Transverse colon (tissue), 4 donors: ENCODE data around the gene METTL18. TPM values are rescaled to one million over a fixed set of nuclear protein-coding genes. Genes with fewer than 3 reads are reported as not detected.

ENCODE experiments used
- DNase-seq: peaks from one replicate; pipeline ENCODE4 v3.0.0-alpha.2; 2019
- H3K27ac ChIP-seq, 4 donors: fragments of 200-600 bp; sonication (generic); 2 replicates each; pipeline ENCODE4 v1.5.1; 2016 to 2018; ENCODE audit warnings: inconsistent platforms in 4 of 4
- H3K27me3 ChIP-seq: fragments of 200-600 bp; sonication (generic); 2 replicates; pipeline ENCODE4 v1.5.1; 2017; ENCODE audit warnings: inconsistent platforms
- H3K36me3 ChIP-seq, 4 donors: fragments of 200-600 bp; sonication (generic); 2 replicates each; pipeline ENCODE4 v1.5.1; 2017 to 2019; ENCODE audit warnings: inconsistent platforms in 4 of 4
- H3K4me1 ChIP-seq, 4 donors: fragments of 200-600 bp; sonication (generic); 2 replicates each; pipeline ENCODE4 v1.5.1; 2017 to 2020; ENCODE audit warnings: inconsistent platforms in 4 of 4
- H3K4me3 ChIP-seq, 4 donors: fragments of 200-600 bp; sonication (generic); 1 replicate in 1 of 4; 2 replicates in 3 of 4; pipeline versions ENCODE4 v1.5.1 to v1.6.1; 2017 to 2019; ENCODE audit warnings: inconsistent platforms in 4 of 4
- H3K9me3 ChIP-seq, 2 donors: fragments of 200-600 bp; sonication (generic); 2 replicates each; pipeline ENCODE4 v1.5.1; 2017 to 2019; ENCODE audit warnings: inconsistent platforms in 2 of 2
- EP300 ChIP-seq: sonication (generic); formaldehyde crosslinking; IDR thresholded peaks from one replicate; pipeline ENCODE4 v1.6.1; 2017; ENCODE audit warnings: antibody characterized with exemption, low read depth
- POLR2A ChIP-seq: fragments of 450-650 bp; IDR thresholded peaks from one replicate; pipeline ENCODE4 v1.6.1; 2016; ENCODE audit warnings: antibody characterized with exemption, mild to moderate bottlenecking, moderate library complexity
- POLR2AphosphoS5 ChIP-seq, 3 donors: sonication (generic); formaldehyde crosslinking; IDR thresholded peaks; one replicate each; pipeline ENCODE4 v1.6.1; 2016; ENCODE audit warnings: antibody characterized with exemption in 3 of 3
- WGBS, 2 donors: methylation state at CpG; one replicate each; pipeline ENCODE4 v1.1.5; 2018; ENCODE audit warnings: low coverage in 1 of 2; 5-methylcytosine and 5-hydroxymethylcytosine counted together
- in situ Hi-C, 4 donors: fragments of 200-750 bp; cut with MboI; loops; one replicate each; pipeline versions ENCODE4 v1.15.0 to v1.15.1; 2017; ENCODE audit warnings: low sequenced_read_pairs in 3 of 4, low pct_ligation_motif_present in 1 of 4, low pct_unique_long_range_greater_than_20kb in 1 of 4
- intact Hi-C: fragments of 100-400 bp; cut with DNase I; formaldehyde crosslinking; loops from one replicate; pipeline ENCODE4 v1.15.1; 2023; ENCODE audit warnings: low total_unique reads
- total RNA-seq, 4 donors: library from RNA; depleted of rRNA; stranded (reverse); fragments of >200 nt; gene quantifications; one replicate each; pipeline ENCODE4 v1.1.0, GENCODE V29; 2016
- TF ChIP-seq, protein P1 (sequence below), 5 experiments: fragments of 200-600 bp in 3 of 5; fragments of 450-650 bp in 2 of 5; sonication (generic) in 3 of 5; IDR thresholded peaks; 1 replicate in 2 of 5; 2 replicates in 3 of 5; pipeline ENCODE4 v1.5.1; 2016 to 2017; ENCODE audit warnings: antibody characterized with exemption in 5 of 5, inconsistent platforms in 3 of 5, mild to moderate bottlenecking in 2 of 5, moderate library complexity in 1 of 5

The METTL18 gene
- total RNA-seq, 4 donors from 2014 or later, result 6.3 to 6.8 TPM; not detected in 2

DNA sequence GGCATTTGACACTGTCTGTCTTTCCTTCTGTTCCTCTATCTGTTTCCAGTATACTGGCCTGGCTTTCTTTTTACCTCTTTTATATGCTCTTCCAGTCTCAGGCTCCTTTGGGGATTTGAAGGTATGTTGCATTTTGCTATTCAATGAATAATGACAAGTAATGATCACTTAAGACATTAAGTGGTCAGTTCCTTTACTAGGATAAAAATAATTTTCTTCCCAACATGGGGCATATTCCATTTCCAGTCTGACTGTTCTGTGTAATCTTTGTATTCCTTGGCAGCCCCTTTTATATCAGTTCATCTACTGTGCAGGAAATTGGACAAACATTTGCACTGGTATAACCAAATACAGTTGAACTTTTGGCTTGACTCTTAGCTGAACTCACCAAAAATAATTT lies 15.6 kb downstream of the METTL18 start:
- no peak for DNase-seq
- in situ Hi-C loops, result no loop called here
- no peak for TF ChIP-seq POLR2A
- TF ChIP-seq, protein P1, sequence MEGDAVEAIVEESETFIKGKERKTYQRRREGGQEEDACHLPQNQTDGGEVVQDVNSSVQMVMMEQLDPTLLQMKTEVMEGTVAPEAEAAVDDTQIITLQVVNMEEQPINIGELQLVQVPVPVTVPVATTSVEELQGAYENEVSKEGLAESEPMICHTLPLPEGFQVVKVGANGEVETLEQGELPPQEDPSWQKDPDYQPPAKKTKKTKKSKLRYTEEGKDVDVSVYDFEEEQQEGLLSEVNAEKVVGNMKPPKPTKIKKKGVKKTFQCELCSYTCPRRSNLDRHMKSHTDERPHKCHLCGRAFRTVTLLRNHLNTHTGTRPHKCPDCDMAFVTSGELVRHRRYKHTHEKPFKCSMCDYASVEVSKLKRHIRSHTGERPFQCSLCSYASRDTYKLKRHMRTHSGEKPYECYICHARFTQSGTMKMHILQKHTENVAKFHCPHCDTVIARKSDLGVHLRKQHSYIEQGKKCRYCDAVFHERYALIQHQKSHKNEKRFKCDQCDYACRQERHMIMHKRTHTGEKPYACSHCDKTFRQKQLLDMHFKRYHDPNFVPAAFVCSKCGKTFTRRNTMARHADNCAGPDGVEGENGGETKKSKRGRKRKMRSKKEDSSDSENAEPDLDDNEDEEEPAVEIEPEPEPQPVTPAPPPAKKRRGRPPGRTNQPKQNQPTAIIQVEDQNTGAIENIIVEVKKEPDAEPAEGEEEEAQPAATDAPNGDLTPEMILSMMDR (IDR thresholded peaks at IDR 0.05), result no peak

DNA sequence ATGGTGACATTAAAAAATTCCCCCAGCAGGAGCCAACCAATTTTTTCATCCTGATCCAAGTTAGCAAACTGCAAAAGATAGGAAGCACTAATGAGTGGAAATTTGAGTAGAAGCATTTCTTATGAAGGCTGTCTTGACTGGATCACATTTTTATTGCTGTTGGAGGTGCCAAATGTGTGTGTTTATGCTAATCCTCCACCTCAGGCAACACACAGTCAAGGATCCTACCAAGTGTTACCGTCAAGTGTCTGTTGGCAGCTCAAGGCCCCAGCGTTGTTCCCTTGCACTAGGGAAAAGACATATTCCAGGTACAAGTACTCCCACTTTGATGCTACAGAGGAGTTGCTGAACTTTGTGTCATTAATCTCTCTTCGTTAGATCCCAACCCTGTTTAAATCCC lies 18.3 kb downstream of the METTL18 start:
- WGBS, 2 donors, result 73% methylated on average over 3 of the region's 3 CpGs; no CpG with 5 or more reads in 1 of the 2 donors
- intact Hi-C loops, result no loop called here
- H3K9me3 ChIP-seq, result no peaks in the 10 kb centered on the region
- H3K4me1 ChIP-seq, result no peaks in the 10 kb centered on the region
- H3K27me3 ChIP-seq, result no peaks in the 10 kb centered on the region
- no peaks in the 10 kb centered on the region for H3K36me3 ChIP-seq
- in situ Hi-C loops, result no loop called here
- no peak for DNase-seq
- no peak for TF ChIP-seq POLR2A
- TF ChIP-seq, protein P1 (IDR thresholded peaks at IDR 0.05), result no peak
- no peak for TF ChIP-seq EP300
- TF ChIP-seq POLR2AphosphoS5 (IDR thresholded peaks at IDR 0.05), result no peak
- H3K27ac ChIP-seq, result no peak overlapping the region
- H3K4me3 ChIP-seq, result no peak overlapping the region

More for the DNA sequence above, 15.6 kb downstream of the METTL18 start:
- no peaks in the 10 kb centered on the region for H3K36me3 ChIP-seq
- no peaks in the 10 kb centered on the region for H3K27me3 ChIP-seq
- H3K4me1 ChIP-seq, result no peaks in the 10 kb centered on the region
- H3K27ac ChIP-seq, result no peak overlapping the region
- H3K9me3 ChIP-seq, result no peaks in the 10 kb centered on the region
- H3K4me3 ChIP-seq, result no peak overlapping the region
- intact Hi-C loops, result no loop called here

DNA sequence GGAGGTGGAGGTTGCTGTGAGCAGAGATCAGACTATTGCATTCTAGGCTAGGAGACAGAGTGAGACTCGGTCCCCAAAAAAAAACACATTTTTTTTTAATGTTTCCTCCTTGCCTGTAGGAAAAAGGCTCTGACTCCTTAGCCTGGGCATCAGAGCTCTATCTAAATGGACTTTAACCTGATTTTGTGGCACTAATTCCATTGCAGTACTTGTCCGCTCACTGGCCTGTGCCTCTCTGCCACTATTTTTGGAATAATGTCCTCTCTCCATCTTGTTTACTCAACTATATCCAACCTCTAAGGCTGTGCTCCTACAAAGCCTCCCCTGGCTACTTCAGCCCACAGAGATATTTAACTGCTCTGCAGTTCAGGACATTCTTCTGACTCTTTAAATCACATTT lies 26.5 kb downstream of the METTL18 start:
- H3K36me3 ChIP-seq, result no peaks in the 10 kb centered on the region
- H3K9me3 ChIP-seq, result no peaks in the 10 kb centered on the region
- H3K27ac ChIP-seq, result no peak overlapping the region
- TF ChIP-seq EP300 (no peak), POLR2A (no peak), POLR2AphosphoS5 (IDR thresholded peaks at IDR 0.05) (no peak)
- TF ChIP-seq, protein P1 (IDR thresholded peaks at IDR 0.05), result no peak
- H3K27me3 ChIP-seq, result no peaks in the 10 kb centered on the region
- intact Hi-C loops (no loop called here), in situ Hi-C loops (no loop called here)
- no peak for DNase-seq
- H3K4me3 ChIP-seq, result no peak overlapping the region
- peaks cover 0 to 21% (median 4%) of the 10 kb centered on the region in 4 donors for H3K4me1 ChIP-seq
- 76 to 100% methylated on average over 1 to 2 of the region's 2 CpGs for WGBS, 2 donors

DNA sequence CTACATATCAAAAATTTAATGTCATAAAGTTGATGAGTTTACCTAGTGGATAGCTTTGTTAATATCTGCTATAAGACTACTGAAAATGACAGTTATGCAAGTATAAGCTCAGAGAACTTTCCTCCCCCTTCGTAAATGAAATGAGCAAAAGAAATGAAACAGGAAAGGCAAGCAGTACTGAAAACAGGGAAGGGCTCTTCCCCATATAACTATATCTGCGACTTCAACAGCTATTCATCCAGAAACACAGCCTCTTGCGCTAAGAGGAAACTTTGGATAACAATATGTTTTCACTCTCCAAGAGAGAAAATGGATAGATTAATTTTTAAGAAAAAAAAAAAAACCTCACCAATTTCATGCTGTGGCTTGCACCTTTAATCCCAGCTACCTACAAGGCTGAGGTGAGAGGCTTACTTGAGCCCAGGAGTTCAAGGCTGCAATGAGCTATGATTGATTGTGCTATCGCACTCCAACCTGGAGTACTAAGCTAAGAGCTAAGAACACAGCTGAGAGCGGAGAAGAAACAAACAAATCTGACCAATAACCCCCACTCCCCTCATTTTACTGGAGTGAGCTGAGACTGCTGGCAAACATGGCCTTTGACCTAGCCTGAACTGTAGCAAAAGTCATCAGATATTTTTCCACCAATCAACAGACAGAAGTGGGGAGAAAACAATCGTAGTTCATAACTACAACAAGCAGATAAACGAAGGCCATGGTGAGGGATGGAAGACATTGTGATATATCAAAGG lies 29.0 kb downstream of the METTL18 start:
- no peaks in the 10 kb centered on the region for H3K9me3 ChIP-seq
- 58 to 70% methylated on average over 5 to 7 of the region's 7 CpGs for WGBS, 2 donors
- peaks cover 0 to 35% (median 10%) of the 10 kb centered on the region in 4 donors for H3K4me1 ChIP-seq
- H3K4me3 ChIP-seq, result no peak overlapping the region
- TF ChIP-seq EP300, result no peak
- TF ChIP-seq, protein P1 (IDR thresholded peaks at IDR 0.05), result no peak
- no peak for TF ChIP-seq POLR2A
- no peaks in the 10 kb centered on the region for H3K27me3 ChIP-seq
- no peak overlapping the region for H3K27ac ChIP-seq
- in situ Hi-C loops, result no loop called here
- no peak for DNase-seq
- intact Hi-C loops, result no loop called here
- H3K36me3 ChIP-seq, result no peaks in the 10 kb centered on the region
